Lower leg skin (tissue), 3 donors: ENCODE data around the gene ECHS1.

Experiments
- CTCF ChIP-seq, 3 donors: fragments of 450-650 bp; IDR thresholded peaks; one replicate each; pipeline ENCODE4 v1.5.1; 2016; ENCODE audit warnings: antibody characterized with exemption in 3 of 3, mild to moderate bottlenecking in 3 of 3, moderate library complexity in 2 of 3
- POLR2A ChIP-seq, 2 donors: fragments of 450-650 bp; IDR thresholded peaks; one replicate each; pipeline ENCODE4 v1.6.1; 2016 to 2017; ENCODE audit warnings: antibody characterized with exemption in 2 of 2, mild to moderate bottlenecking in 1 of 2, moderate library complexity in 1 of 2

GRCh38 chr10:133314911-133315310, 58.2 kb downstream of the ECHS1 start:
- TF ChIP-seq CTCF (IDR thresholded peaks at IDR 0.05) (no peak), POLR2A (IDR thresholded peaks at IDR 0.05) (no peak)
